HG03457 (cell line): Measurements from ENCODE around the gene KIF25.

Source experiments
- ATAC-seq: cut with Tn5 transposase; IDR thresholded peaks from one replicate; pipeline ENCODE4 v1.9.1; 2021; ENCODE audit warnings: moderate number of reproducible peaks; ENCODE audit not compliant: unreplicated experiment

The KIF25 gene

DNA sequence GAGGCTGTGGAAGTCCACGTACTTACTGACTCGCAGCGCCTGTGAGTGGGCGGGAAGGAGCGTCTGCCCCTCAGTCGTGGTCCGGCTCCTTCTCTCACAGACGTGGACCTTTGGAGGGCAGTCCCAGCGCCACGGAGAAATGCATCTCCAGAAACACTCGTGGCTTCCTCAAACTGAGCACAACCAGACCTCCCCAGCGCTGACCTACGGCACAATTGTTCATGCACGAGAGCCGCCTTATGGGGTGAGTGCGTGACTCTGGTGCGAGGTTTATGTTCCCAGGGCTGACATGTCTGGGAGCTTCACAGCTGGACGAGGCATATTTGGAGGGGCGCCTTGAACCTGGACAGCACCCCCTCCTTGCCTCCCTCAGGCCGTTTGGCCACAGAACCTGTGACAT lies 51.8 kb downstream of the KIF25 start:
- no peak for ATAC-seq

GRCh38 chr6:168049706-168050224 lies 52.3 kb downstream of the KIF25 start:
- no peak for ATAC-seq

DNA sequence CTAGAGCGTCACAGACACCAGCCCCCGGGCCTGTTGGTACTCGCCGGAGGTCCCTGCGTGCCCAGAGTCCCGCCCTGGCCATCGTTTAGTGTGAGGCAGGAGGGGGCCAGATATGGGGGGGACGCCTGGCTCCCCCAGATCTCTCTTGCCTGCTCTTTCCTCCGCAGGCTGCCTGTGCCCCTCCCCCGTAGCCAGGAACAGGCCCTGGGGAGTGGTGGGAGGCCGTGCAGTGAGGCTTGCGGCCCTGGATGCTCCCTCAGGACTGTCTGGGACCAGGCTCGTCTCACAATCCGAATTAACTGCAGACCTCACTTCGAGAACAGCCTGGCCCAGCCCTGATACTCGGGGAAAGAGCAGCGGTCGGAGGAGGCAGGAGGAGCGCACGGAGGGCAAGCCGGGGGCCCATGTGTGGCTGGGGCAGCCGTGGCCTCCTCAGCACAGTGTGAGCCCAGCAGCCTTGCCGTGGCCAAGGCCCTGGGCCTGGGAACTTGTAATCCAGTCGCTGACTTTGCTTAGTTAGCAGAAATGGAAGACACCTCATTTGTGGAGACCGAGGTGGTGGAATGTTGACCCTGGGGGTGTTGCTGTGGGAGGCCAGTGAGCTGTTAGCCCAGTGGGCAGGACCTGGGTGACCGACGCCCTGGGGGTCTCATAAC lies 52.9 kb downstream of the KIF25 start:
- ATAC-seq: no peak

DNA sequence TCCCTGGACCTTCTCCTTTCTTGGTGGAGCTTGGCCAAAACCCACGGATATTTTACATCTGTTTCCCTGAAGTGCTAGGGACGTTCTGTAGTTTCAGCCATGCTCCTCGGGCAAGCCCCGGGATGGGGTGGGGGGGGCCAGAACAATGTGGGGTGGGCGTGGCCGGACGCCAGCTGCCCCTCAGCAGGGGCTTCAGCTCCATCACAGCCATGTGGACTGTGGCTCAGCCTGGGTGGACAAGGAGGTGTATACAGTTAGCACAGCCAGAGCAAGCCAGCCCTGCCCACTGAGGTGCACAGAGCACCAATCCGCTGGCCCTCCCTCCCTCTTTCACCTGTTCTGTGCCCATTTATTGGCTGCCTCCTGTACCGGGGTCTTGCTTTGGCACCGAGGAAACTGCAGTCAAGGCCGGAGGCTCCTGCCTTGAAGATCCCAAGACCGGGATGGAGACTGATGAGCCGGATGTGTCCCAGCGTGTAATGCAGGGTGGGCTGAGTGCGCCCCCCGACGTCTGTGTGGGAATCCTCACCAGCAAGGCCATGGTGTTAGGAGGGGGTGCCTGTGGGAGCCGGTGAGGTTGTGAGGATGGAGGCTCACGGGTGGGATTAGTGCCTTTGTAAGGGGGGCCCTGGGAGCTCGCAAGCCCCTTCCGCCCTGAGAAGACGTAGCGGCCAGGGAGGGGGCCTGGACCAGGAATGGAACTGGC lies 53.6 kb downstream of the KIF25 start:
- ATAC-seq: no peak

DNA sequence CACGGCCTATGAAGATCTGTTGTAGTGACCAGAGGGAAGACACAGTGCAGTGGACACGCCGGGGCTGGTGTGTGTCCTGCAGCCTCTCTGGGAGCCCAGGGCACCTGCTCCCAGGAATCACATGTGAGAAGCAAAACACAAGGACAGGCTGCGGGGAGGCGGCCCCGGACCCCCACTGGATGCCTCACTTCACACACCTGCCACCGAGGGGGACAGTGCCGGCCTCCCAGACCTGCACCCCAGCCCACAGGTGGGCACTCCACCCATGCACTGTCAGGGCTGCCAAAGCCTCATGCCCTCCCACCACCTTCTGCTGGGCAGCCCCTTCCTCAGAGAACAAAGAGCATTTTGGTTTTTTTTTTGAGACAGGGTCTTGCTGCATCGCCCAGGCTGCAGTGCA lies 54.2 kb downstream of the KIF25 start:
- ATAC-seq: no peak

DNA sequence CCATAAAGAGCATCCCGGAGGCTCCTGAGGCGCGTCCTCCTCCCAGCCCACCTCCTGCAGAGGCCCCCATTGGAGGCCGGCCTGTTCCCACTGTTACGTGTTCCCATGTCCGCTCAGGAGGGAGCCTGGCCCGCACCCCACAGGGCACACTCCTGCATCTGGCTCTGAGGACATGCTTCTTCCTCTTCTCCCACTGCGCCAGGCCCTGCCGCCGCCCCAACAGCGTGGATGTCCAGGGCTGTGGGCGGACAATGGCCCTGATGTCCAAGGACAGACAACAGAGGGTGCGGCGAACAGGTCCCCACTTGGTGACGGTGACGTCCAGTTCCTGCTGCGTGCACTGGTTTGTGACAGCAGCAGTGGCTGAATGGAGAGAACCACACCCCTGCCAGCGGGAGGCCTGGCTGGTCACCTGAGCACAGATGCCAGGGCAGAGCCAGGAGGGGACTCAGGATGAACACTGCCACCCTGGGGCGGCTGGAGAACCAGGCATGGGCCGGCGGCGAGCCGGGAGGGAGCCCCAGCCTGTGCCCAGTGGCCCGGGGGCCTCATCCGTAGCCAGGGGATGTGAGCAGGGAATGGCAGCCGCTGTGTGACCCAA lies 54.9 kb downstream of the KIF25 start:
- ATAC-seq: no peak

- ATAC-seq: no peak
Observed at GRCh38 chr6:168053086-168053956, 55.9 kb downstream of the KIF25 start.

DNA sequence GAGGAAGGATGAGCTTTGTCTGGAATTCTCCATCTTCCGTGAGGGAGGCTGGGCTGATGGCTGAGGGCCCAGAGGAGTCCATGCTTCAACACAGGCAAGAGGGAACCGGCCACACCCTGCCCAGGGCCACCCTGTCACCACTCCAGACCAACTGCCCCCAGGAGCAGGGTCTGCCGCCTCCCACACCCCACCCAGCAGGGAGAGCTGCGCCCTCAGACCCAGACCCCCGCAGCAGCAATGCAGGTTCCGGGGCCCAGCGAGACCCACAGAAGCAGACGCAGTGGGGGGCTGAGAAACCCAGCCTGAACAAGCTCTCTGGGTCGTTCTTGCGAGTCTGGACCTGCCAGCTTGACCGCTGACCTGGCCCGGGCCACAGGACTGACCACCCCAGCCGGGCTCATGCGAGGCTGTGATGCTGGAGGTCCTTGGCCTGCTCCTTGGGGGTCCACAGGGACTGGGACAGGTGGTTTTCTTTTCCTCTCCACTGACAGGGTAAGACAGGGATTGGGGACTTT lies 56.5 kb downstream of the KIF25 start:
- no peak for ATAC-seq

DNA sequence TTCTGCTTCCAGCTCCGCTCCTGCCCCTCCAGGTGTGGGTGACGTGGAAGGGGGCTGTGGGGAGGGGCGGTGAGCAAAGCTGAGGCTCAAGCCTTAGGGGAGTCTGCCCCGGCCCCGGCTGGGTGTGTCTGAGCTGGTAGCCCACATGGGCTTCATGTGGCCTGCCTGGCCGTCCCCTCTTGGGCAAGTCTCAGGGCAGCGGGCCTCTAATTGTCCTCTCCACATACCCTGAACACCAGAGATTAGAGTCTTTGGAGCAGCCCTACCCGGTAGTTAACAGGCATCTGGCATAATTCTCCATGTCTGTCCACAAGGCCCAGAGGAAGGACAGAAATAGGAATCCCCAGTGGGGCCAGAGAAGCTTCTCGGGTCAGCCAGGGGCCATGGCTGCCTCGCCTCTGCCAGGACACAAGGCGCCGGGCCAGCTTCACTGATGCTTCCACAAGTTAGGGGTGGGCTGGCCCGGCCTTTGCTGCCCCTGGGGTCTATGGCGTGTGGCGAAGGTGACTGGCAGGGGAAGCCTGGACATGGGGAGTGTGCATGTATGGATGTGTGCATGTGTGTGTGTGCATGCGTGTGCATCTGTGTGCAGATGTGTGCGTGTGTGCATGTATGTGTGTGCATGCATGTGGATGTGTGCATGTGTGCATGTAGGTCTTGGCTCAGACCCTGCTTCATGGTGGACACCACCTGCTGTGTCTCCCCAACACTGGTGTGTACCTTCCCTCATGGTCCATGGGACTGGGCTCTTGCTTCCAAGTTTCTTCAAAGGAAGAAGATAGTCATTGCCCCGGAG lies 57.5 kb downstream of the KIF25 start:
- no peak for ATAC-seq

DNA sequence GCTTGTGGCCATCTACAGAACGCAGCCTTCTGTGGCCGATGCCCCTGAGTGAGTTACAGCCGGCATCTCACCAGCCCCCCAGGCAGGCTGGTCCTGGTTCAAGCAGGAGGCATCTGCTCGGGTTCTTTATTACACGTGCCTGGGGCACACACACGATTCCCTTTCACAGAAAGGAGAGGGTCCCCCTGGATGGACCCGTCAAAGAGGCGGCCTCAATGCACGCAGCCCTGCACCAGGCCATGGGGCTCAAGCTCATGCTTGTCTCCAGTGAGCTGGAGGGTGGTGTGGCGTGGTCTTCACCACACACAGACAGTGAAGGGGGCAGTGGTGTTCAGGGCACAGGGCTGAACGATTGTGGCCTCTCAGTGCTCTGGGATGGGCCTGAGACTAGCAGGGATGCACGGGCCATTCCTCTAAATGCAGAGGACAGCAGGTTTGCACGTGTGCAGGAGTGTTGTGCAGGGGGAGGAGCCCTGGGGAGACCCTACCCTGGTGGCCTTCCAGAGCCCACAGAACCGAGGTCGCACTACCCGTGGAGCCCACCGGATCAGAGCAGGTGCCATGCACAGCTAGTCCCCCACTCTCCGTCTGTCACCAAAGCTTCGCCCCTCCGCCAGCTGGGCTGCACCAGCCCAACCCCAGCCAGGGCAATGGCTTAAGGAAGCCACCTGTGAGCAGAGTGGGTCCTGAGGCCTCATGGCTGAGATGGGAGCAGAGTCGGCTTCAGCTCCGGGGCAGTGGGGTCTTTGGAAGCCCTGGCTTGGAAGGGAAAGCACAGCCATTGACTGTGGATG lies 58.4 kb downstream of the KIF25 start:
- no peak for ATAC-seq

- no peak for ATAC-seq
Observed at GRCh38 chr6:168056892-168057527, 59.5 kb downstream of the KIF25 start.

- no peak for ATAC-seq
Observed at GRCh38 chr6:168057836-168058235, 60.4 kb downstream of the KIF25 start.

DNA sequence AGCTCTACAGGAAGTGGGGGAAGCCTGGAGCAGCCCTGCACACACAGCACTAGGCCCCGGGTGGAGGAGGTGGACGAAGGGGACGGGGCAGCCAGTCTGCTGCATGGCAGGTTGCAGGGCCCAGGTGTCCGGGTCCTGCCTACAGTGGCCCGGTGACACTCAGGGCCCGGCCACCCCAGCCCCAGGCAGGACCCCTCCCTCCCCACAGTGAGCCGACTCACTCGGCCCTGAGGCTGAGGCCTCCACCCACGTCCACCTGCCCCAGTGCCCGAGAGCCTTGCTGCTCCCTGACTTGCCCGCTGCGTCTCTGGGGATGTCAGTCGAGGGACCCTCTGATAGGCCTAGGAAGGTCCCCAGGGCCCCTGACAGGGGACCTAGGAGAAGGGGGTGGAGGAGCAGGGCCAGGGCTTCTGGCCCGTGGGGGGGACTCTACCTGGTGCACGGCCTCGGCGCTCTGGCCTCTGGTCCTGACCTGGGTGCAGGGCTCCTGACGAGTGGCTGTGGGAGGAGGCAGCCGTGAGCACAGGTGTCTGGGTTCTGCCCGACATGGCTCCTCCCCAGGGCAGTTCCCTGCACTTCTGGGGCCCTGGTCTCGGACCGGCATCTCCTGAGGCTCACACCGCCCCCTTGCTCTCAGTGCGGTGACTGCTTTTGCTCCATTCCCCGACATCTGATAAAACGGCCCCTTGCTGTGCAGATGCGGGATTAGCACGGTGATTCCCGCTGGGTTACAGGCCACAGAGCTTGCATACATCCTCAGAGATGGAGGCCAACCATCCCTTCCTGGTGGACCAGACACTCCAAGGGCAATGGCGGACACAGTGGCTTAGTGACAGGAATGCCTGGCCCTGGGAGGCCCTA lies 61.5 kb downstream of the KIF25 start:
- ATAC-seq: no peak

GRCh38 chr6:168060521-168060931 lies 63.1 kb downstream of the KIF25 start:
- no peak for ATAC-seq

DNA sequence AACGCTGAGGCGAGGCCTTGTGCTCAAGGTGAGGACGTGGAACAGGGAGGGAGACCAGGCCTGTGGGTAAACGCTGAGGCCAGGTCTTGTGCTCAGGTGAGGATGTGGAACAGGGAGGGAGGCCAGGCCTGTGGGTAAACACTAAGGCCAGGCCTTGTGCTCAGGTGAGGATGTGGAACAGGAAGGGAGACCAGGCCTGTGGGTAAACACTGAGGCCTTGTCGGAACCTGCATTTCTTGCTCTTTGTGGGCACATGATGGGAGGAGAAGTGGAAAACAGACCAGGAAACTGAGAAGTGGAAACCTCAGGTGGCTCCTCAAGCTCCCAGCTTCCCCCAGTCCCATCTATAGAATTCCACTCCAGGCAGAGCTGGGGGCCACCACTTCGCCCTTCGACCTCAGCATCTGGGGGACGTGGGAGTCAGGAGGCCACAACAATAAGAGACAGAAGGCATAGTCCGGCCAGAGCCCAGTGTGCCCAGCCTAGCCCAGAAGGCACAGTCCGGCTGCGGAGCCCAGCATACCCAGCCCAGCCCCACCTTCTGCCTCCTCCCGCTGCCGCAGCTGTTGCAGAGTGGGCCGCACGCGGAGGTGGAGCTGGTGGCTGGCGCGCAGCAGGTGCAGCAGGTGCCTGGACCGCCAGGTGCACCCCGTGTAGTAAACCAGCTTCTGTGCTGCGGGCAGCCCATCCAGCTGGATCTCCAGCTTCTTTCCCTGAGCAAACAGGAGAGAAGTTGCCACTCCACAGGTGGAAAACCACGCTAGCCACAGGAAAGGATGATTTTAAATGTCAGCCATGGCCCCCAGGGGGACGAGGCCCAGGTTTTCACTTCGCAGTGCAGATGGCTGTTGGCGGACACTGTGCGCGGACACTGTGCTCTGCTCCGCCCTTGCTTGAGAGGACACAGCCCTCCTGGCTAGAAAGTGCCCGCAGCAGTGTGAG lies 64.1 kb downstream of the KIF25 start:
- ATAC-seq: no peak

DNA sequence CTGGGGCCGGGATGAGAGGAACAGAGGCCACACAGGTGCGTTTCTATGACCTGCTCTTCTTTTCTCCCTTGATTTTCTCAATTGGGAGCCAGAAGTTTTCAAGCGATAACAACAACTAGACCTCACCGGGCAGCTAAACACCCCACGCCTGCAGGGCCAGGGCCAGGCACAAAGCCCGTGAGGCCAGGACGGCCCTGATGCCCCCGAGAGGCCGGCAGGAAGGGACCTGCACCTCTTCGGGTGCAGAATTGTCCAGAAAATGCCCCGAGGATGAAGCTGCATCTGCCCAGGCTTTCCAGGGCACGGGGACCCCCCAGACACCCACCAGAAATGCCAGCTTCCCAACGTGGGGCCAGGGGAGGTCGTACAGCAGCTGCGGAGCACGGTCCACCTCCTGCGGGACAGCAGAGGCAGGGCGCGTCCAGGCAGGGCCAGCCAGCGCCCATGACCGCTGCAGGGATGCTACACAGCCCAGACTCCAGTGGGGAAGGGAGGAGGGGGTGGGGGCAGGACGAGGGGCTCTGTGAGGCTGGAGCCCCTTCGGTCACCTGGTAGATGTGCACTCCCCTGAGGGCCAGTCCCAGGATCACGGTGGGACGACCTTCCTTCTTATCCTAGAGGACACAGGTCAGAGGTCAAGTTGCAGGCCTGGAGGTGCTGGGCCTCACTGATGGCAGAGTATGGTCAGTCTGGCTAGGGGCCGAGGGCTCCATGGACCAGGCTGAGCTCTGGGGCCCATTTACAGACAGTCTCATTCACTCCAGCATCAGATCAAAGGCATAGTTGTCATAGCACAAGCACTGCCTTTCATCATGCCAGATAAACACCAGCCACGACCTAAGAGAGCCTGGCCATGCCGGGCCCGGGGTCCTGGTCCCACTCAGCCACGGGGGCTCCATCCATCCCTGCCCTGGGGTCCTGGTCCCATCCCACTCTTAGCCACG lies 65.1 kb downstream of the KIF25 start:
- ATAC-seq: no peak
